NOMO-1 treated with DMSO at 0.1 percent for 48 hours (cell line): Measurements from ENCODE around the gene RPL12.
A peak's percentile ranks its signal among the peaks of the same experiment; 100 is the strongest.

Source experiments
- DNase-seq: peaks from one replicate; lab custom pipeline; 2025; ENCODE audit not compliant: unreplicated experiment; lab: John Stamatoyannopoulos, UW

Gene RPL12

DNA sequence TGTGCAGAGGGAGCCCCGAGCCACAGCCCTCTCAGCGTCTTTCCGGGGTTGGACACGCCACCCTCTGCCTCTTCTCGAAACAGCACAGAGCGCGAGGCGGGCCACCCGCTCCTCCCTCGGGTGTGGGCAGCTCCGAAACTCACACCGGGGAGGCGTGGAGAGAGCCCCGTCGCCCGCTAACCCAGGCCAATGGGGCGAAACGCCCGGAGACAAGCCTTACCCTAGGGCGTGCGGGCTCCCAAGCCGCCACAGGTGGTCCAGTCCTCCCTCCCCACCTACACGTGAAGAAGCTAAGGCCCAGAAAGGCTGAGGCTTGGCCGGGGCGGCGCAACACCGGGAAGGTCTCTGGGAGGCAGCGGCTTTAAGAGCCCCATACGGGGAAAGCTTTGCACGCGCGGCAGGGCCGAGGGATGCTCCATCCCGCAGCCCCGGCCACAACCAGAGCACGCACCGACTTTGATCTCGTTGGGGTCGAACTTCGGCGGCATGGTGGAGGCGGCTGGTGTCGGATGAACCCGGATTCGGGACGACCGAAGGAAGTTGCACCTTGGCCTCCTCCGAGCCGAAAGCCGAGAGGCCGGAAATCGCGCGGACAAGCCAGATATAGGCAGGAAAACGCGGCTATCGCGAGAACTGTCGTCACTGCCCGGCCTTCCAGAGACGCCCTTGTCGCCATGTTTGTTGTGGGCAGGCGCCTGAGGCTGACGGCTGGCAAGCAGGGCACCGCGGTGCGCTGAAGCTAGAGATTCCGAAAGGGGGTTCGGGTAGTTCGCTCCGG lies at the start of gene RPL12, which contains the start of gene LRSAM1:
Gene RPL12, minus strand, starts transcription at position 577 of the 778 bp plus-strand sequence. Its CDS starts 89 bp downstream, at position 488.
Gene LRSAM1, plus strand, starts transcription at position 681 of the 778 bp plus-strand sequence. CDS start 3,018 bp downstream, outside the sequence.
- peak; percentile 86 for DNase-seq

- no peak for DNase-seq
These were observed 49.7 kb upstream of the RPL12 start for GRCh38 chr9:127500862-127501261.

- no peak for DNase-seq
These were observed 49.2 kb upstream of the RPL12 start for GRCh38 chr9:127500399-127500798.

DNA sequence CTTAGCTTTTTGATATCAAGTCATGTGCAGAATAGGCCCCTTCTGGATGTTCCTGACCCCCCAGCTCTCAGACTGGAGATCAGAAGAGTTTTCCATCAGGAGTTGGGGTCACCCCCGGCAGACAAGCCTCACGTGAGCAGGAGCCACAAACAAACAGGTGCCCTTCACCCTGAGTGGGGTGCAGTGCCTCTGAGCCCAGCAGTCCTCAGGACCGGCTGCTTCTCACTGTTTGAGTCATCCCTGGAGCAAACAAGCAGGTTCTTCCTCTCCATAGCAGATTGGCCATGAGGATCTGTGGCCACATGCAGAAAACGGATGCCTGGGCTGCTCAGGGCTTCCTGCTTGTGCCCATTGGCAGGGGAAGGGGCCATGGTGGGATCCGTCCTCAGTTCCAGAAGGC lies 47.1 kb upstream of the RPL12 start:
- no peak for DNase-seq

- no peak for DNase-seq
These were observed 46.6 kb upstream of the RPL12 start for GRCh38 chr9:127497656-127498290.

- no peak for DNase-seq
These were observed 45.8 kb upstream of the RPL12 start for GRCh38 chr9:127496974-127497373.

DNA sequence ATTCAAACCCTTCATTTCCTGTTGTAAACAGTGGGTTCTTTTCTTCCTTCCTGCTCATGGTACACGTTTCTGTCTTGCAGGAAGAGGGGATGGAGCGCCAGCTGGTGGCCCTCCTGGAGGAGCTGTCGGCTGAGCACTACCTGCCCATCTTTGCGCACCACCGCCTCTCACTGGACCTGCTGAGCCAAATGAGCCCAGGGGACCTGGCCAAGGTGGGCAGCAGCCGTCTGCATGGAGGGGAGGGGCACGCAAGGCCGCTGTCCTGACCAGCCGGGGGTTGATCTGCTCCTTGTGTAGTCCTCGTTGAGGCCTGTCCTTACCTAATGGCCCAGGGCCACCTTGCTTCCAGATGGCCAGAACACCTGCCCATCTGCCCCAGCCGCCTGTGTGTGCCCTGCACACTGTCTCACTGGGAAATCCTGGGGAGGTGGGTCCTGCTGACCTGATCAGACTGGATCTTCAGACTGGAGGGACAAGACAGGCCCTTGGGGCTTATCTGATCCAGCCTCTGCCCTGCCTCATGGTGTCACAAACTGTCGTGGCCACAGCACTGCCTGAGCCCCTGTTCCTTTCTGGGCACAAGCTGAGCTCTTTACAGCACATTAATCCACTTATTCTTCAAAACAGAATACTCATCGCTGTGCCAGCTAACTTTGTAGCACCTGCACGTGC lies 44.8 kb upstream of the RPL12 start:
- no peak for DNase-seq

- no peak for DNase-seq
These were observed 43.1 kb upstream of the RPL12 start for GRCh38 chr9:127494304-127494702.

- no peak for DNase-seq
These were observed 42.5 kb upstream of the RPL12 start for GRCh38 chr9:127493592-127494303.

DNA sequence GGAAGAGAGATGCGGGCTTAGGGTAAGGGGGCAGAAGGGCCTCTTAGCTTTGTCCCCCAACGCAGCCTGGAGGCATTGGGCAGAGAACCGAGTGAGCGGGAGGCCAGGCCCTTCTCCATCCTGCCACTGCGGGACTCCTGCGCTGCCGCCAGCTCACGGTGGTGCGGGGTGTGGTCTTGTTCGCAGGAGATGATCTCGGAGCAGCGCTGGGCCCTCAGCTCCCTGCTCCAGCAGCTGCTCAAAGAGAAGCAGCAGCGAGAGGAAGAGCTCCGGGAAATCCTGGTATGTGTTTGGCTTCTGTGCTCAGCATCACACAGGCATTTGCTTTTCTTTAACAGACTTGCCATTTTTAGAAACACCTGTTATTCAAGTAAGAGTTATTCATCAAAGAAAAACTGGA lies 41.4 kb upstream of the RPL12 start:
- DNase-seq: no peak

GRCh38 chr9:127491516-127491915 lies 40.3 kb upstream of the RPL12 start:
- no peak for DNase-seq

- DNase-seq: no peak
These were observed 39.5 kb upstream of the RPL12 start for GRCh38 chr9:127490535-127491230.

GRCh38 chr9:127489471-127490115 lies 38.4 kb upstream of the RPL12 start:
- DNase-seq: no peak

- no peak for DNase-seq
These were observed 37.7 kb upstream of the RPL12 start for GRCh38 chr9:127488946-127489345.

DNA sequence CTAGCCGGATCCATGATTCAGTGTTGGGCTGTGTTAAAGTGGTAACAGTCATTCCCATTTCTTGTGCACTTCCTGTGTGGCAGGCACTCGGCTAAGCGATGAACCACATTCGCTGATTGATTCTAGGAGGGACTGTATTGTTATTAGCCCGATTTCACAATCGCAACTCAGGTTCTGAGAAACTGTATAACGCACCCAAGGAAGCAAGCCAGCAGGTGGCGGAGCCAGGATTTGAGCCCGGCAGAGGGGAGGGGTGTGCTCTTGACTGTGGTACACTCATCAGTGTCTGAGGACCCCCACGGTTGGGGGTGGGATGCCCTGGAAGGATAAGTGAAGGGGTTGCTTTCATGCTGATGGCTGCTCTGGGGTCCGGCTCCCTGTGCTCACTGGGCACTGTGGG lies 34.8 kb upstream of the RPL12 start:
- no peak for DNase-seq

GRCh38 chr9:127482662-127483061 lies 31.5 kb upstream of the RPL12 start:
- no peak for DNase-seq

DNA sequence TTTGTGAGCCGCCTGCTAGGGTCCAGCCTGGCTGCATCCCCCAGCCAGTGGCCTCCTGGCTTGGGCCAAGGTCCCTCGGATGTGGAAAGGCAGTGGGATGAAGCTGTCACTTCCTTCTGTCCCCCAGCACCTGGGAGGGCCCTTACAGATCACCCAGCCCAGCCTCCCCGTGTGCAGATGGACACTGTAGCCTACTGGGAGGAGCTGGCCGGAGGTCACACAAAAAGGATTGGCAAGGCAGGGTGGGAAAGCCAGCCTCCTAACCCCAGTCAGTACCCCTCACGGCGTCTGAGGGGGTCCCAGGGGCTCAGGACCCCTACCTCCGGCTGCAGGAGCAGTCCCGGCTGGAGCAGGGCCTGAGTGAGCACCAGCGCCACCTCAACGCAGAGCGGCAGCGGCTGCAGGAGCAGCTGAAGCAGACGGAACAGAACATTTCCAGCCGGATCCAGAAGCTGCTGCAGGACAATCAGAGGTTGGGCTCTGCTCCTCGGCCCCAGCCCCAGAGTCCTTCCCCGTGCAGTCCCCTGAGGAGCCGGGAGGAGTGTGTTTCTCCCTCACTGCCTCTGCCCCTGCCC lies 28.4 kb upstream of the RPL12 start:
- DNase-seq: no peak

DNA sequence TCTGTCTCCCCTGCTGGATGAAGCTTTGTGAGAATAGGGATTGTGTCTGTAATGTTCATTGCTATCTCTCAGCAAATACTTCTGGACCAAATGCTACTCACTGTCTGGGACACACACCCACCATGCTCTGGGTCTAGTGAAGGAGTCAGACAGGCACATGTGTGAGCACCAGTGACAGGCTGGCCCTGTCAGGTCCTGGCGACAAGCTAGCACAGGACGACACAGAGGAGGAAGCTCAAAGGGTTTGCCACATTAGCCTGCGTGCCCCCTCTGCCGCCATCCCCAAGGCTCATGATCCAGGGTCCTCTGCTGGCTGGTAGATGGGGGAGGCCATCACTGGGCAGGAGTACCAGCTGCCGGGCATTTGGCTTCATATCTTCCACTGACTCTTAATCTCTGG lies 23.4 kb upstream of the RPL12 start:
- no peak for DNase-seq

GRCh38 chr9:127473932-127474331 lies 22.7 kb upstream of the RPL12 start:
- DNase-seq: no peak

GRCh38 chr9:127473501-127473900 lies 22.3 kb upstream of the RPL12 start:
- DNase-seq: no peak
